ENCODE data around the gene TFR2. TPM values are rescaled to one million over a fixed set of nuclear protein-coding genes. Genes with fewer than 3 reads are reported as not detected.

The TFR2 gene
- total RNA-seq, 1 experiment from 2014 or later: 6.2 TPM

DNA sequence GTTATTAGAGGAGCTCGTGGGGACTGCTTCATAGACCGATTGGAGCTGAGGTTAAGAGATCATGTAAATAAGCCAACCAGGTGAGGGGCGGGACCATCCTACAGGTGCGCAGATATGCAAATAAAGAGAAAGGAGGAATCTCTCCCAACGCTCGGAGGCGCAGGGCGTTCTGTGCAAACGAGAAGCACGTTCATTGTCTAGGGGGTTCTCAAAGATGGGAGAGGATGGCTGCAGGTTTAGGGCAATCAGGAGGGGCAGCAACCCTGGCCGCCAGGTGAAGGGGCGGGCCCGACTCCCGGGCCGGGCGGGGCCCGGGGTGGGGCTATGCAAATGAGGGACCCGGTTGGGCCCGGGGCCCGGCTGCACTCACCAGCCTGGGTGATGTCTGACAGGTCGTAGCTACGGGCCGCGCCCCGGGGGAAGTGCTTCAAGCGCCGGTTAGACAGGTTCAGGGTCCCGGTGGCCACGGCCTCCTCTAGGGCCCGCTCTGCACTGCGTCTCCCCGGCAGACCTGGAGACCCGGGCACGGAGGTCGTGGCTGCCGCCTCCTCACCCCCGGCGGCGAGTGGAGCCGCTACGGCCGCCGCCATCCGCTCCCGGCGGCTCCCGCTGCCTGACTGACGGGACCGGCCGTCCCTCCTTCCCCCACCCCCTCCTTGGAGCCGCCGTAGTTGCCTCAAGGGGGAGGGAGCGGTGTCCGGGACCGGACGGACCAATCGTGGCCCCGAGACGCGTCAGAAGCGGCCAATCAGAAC is 55.7 kb downstream of the TFR2 start, which contains the start of gene LRCH4:
Gene LRCH4, minus strand, starts transcription at position 619 of the 755 bp plus-strand sequence. Its CDS starts 29 bp downstream, at position 590.
- DNase-seq: peak; percentile 67 to 85

DNA sequence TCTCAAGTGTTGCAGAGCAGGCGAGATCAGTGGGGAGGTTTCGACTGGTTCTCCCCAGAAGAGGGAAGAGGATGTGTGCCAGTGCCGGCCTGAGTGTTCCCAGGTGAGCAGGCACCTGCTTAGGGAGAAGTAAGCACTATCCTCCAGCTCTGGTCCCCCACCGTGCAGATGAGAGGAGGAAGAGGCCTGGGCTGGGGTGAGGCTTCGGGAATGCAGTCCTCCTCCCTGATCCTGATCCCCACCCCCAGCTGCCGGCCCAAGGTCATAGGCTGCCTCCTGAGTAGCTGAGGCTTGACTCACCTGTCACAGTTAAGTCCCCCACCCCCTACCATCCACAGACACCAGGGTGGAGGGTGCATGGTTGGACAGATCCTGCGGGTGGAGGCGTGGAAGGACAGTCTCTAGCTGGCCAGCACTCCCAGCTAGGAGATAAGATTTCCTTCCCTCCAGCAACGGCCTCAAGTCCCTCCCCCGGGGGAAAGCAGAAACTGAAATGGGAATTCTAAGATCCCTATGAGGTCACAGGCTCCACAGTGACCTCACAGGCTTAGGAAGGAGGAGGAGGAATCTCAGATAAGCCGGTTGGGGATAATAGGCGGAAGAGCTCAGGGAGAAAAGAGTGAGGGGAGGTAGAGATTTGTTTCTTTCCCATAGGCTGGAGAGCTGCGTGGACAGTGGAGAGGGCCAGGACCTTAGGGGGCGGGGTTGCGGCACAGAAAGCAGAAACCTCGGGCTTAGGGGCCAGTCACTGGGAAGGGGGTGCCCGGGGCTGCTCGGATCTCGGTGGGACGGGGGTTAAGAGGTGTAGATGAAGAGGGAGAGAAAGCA is 56.5 kb downstream of the TFR2 start:
- Histone ChIP-seq H3K79me2 (ENCODE audit: low read depth) (peaks cover 29% of the 10 kb centered on the region), H4K20me1 (ENCODE audit: insufficient read depth) (peaks cover 2% of the 10 kb centered on the region; the same call in 1 of the 2 replicates)
- CTCF ChIA-PET: interaction anchor here (0.6 to 1.7 kb wide), 2 partner anchors 27 to 121 kb away, joined by 4 to 7 read pairs; partner anchors contain the start of gene POP7

More for the DNA sequence above, 55.7 kb downstream of the TFR2 start, which contains the start of gene LRCH4:
- peak within 1 kb of the TSS; percentile 81 for H2AFZ ChIP-seq
- POLR2A ChIA-PET (ENCODE audit: unreplicated experiment): interaction anchor here (0.5 to 2.6 kb wide), 22 partner anchors 11 to 434 kb away, joined by 3 to 25 read pairs (median 4); partner anchors contain the start of genes MOSPD3, MUC17, POP7 and SLC12A9
- peak within 1 kb of the TSS; percentile 88 for H3K4me2 ChIP-seq
- H3K27ac ChIP-seq: peak within 1 kb of the TSS; percentile 75
- 0 out of 2 replicates have a peak, but pooled peaks cover 7% of the 10 kb centered on the region for H3K36me3 ChIP-seq (ENCODE audit: low read depth)
- H3K9me2 ChIP-seq (ENCODE audit: insufficient read depth): no peaks in the 10 kb centered on the region
- intact Hi-C loops (cut with micrococcal nuclease; ENCODE audit: unreplicated experiment): loop anchor here (1.0 to 10.0 kb wide), 6 partner anchors 19 to 499 kb away; partner anchors contain the start of genes EPHB4, GNB2, MOSPD3 and TRIM56
- CTCF ChIA-PET: interaction anchor here (0.9 to 1.7 kb wide), 4 partner anchors 44 to 139 kb away, joined by 3 to 7 read pairs (median 3); partner anchors contain the start of gene POP7
- no TSS peak for BruUV-seq (replicated peaks)
- H3K79me2 ChIP-seq (ENCODE audit: low read depth): peaks cover 29% of the 10 kb centered on the region
- H4K20me1 ChIP-seq (ENCODE audit: insufficient read depth): peaks cover 2% of the 10 kb centered on the region; the same call in 1 of the 2 replicates
- TF ChIP-seq, protein P1, sequence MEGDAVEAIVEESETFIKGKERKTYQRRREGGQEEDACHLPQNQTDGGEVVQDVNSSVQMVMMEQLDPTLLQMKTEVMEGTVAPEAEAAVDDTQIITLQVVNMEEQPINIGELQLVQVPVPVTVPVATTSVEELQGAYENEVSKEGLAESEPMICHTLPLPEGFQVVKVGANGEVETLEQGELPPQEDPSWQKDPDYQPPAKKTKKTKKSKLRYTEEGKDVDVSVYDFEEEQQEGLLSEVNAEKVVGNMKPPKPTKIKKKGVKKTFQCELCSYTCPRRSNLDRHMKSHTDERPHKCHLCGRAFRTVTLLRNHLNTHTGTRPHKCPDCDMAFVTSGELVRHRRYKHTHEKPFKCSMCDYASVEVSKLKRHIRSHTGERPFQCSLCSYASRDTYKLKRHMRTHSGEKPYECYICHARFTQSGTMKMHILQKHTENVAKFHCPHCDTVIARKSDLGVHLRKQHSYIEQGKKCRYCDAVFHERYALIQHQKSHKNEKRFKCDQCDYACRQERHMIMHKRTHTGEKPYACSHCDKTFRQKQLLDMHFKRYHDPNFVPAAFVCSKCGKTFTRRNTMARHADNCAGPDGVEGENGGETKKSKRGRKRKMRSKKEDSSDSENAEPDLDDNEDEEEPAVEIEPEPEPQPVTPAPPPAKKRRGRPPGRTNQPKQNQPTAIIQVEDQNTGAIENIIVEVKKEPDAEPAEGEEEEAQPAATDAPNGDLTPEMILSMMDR (conservative IDR thresholded peaks at IDR 0.05): no peak
- no peak for TF ChIP-seq EZH2 (IDR thresholded peaks at IDR 0.05; ENCODE audit: low read depth)
- peaks cover 19% of the 10 kb centered on the region for H3K4me1 ChIP-seq (replicated peaks; ENCODE audit: insufficient read depth)
- peaks cover 23% of the 10 kb centered on the region for H3F3A ChIP-seq (ENCODE audit: insufficient read depth, low read depth)
- no peaks in the 10 kb centered on the region for H3K9me3 ChIP-seq (ENCODE audit: insufficient read depth, low read depth)
- peak within 1 kb of the TSS; percentile 60 for H3K4me3 ChIP-seq
- H3K27me3 ChIP-seq (ENCODE audit: insufficient read depth, low read depth): no peaks in the 10 kb centered on the region

More for the DNA sequence above, 56.5 kb downstream of the TFR2 start:
- TSS peak; percentile 51 for BruUV-seq (replicated peaks)
- peak overlapping the region; percentile 75 for H3K27ac ChIP-seq
- TF ChIP-seq EZH2 (IDR thresholded peaks at IDR 0.05; ENCODE audit: low read depth): no peak
- TF ChIP-seq, protein P1 (conservative IDR thresholded peaks at IDR 0.05): no peak
- peak; percentile 79 to 91 for DNase-seq
- no peaks in the 10 kb centered on the region for H3K9me3 ChIP-seq (ENCODE audit: insufficient read depth, low read depth)
- H3K27me3 ChIP-seq (ENCODE audit: insufficient read depth, low read depth): no peaks in the 10 kb centered on the region
- H2AFZ ChIP-seq: peak overlapping the region; percentile 66
- peak overlapping the region; percentile 85 for H3K4me2 ChIP-seq
- intact Hi-C loops (cut with micrococcal nuclease; ENCODE audit: unreplicated experiment): loop anchor here (5.0 to 10.0 kb wide), 3 partner anchors 107 to 500 kb away; partner anchors contain the start of genes EPHB4, GIGYF1 and TRIM56
- peak overlapping the region; percentile 60 for H3K4me3 ChIP-seq
- H3K4me1 ChIP-seq (replicated peaks; ENCODE audit: insufficient read depth): peaks cover 19% of the 10 kb centered on the region
- no peaks in the 10 kb centered on the region for H3K9me2 ChIP-seq (ENCODE audit: insufficient read depth)
- H3F3A ChIP-seq (ENCODE audit: insufficient read depth, low read depth): peaks cover 23% of the 10 kb centered on the region
- POLR2A ChIA-PET (ENCODE audit: unreplicated experiment): interaction anchor here (0.6 to 2.6 kb wide), 11 partner anchors 14 to 532 kb away, joined by 3 to 53 read pairs (median 6); partner anchors contain the start of genes MOSPD3, SLC12A9 and ZCWPW1
- H3K36me3 ChIP-seq (ENCODE audit: low read depth): 0 out of 2 replicates have a peak, but pooled peaks cover 10% of the 10 kb centered on the region
